Panc1 (cell line): ENCODE results near the gene RAB11FIP3. TPM values are rescaled to one million over a fixed set of nuclear protein-coding genes. Genes with fewer than 3 reads are reported as not detected.

Experiments
- ATAC-seq: fragments of 200-7000 bp; cut with Tn5 transposase; 2 replicates; pipeline ENCODE4 v1.9.1; 2020; ENCODE audit warnings: mild to moderate bottlenecking, moderate library complexity
- BruUV-seq: library from RNA; stranded (reverse); fragments of 400-500 nt; replicated peaks from 2 replicates; lab custom pipeline; 2021; lab: Mats Ljungman, UMichigan
- CTCF ChIA-PET: fragments of 300-600 bp; sonication (Branson Sonifier 250); formaldehyde crosslinking; loops from one replicate; lab custom pipeline; 2022; ENCODE audit warnings: antibody characterized with exemption; lab: Charles Lee
- POLR2A ChIA-PET: fragments of 300-600 bp; sonication (Branson Sonifier 250); formaldehyde crosslinking; loops from one replicate; lab custom pipeline; 2022; ENCODE audit warnings: antibody characterized with exemption; lab: Charles Lee
- DNase-seq: peaks from one replicate; pipeline ENCODE4 v3.0.0-alpha.2; 2010; ENCODE audit warnings: low read depth, low spot score
- H3K27ac ChIP-seq: 2 replicates; pipeline ENCODE4 v1.5.1; 2011; ENCODE audit warnings: mild to moderate bottlenecking, low read length, inconsistent platforms
- H3K27me3 ChIP-seq: fragments of 200-500 bp; sonication (Bioruptor generic); 2 replicates; pipeline ENCODE4 v1.6.0; 2014; ENCODE audit warnings: low read length, inconsistent platforms; ENCODE audit not compliant: control insufficient read depth, insufficient read depth
- H3K36me3 ChIP-seq: fragments of 200-500 bp; sonication (Bioruptor generic); 2 replicates; pipeline ENCODE4 v1.5.1; 2014; ENCODE audit warnings: inconsistent platforms, mild to moderate bottlenecking, low read length, moderate library complexity; ENCODE audit not compliant: control insufficient read depth, insufficient read depth
- H3K4me1 ChIP-seq: 2 replicates; pipeline ENCODE4 v1.5.1; 2011; ENCODE audit warnings: inconsistent platforms, mild to moderate bottlenecking, low read length, moderate library complexity; ENCODE audit not compliant: control insufficient read depth, insufficient read depth
- H3K4me3 ChIP-seq, 2 experiments: 2 replicates each; pipeline ENCODE4 v1.5.1; 2011 to 2012; ENCODE audit warnings: low read depth in 2 of 2, low read length in 2 of 2, mild to moderate bottlenecking in 2 of 2, inconsistent platforms in 1 of 2, moderate library complexity in 1 of 2
- H3K9me3 ChIP-seq: fragments of 200-500 bp; sonication (Bioruptor generic); 2 replicates; pipeline ENCODE4 v1.5.1; 2014; ENCODE audit warnings: low read depth, mild to moderate bottlenecking, inconsistent platforms, low read length, moderate library complexity; ENCODE audit not compliant: control insufficient read depth, insufficient read depth
- CTCF ChIP-seq: fragments of 450-650 bp; IDR thresholded peaks from 2 replicates; pipeline ENCODE4 v1.5.1; 2017; ENCODE audit warnings: mild to moderate bottlenecking
- POLR2AphosphoS5 ChIP-seq: IDR thresholded peaks from 2 replicates; pipeline ENCODE4 v1.6.1; 2012; ENCODE audit warnings: mild to moderate bottlenecking, low read depth, low read length, moderate library complexity
- SIN3A ChIP-seq: IDR thresholded peaks from 2 replicates; pipeline ENCODE4 v1.6.1; 2012; ENCODE audit warnings: low read depth, mild to moderate bottlenecking, low read length, moderate library complexity, borderline replicate concordance; ENCODE audit not compliant: insufficient read depth
- TCF7L2 ChIP-seq: IDR thresholded peaks from 2 replicates; pipeline ENCODE4 v1.6.1; 2011; ENCODE audit warnings: mild to moderate bottlenecking, low read depth, low read length, inconsistent platforms
- in situ Hi-C: cut with HindIII; loops from 2 replicates; pipeline ENCODE4 v1.10.0; 2016; ENCODE audit warnings: low sequenced_read_pairs, low pct_unique_long_range_greater_than_20kb
- intact Hi-C: fragments of 100-400 bp; cut with micrococcal nuclease; formaldehyde crosslinking; loops from one replicate; pipeline ENCODE4 v1.10.0; 2022; ENCODE audit not compliant: unreplicated experiment
- total RNA-seq: library from RNA; stranded (reverse); gene quantifications from one replicate; pipeline ENCODE4 v1.2.1, GENCODE V29; 2021; ENCODE audit not compliant: unreplicated experiment
- TF ChIP-seq, protein P1 (sequence below), 2 experiments: IDR thresholded peaks; 2 replicates each; pipeline ENCODE4 v1.6.1; 2011 to 2012; ENCODE audit warnings: low read depth in 2 of 2, control low read depth in 1 of 2, low read length in 1 of 2, mild to moderate bottlenecking in 1 of 2, moderate library complexity in 1 of 2; ENCODE audit not compliant: insufficient read depth in 1 of 2

RAB11FIP3 gene
- total RNA-seq, 1 experiment from 2014 or later: 57.3 TPM

DNA sequence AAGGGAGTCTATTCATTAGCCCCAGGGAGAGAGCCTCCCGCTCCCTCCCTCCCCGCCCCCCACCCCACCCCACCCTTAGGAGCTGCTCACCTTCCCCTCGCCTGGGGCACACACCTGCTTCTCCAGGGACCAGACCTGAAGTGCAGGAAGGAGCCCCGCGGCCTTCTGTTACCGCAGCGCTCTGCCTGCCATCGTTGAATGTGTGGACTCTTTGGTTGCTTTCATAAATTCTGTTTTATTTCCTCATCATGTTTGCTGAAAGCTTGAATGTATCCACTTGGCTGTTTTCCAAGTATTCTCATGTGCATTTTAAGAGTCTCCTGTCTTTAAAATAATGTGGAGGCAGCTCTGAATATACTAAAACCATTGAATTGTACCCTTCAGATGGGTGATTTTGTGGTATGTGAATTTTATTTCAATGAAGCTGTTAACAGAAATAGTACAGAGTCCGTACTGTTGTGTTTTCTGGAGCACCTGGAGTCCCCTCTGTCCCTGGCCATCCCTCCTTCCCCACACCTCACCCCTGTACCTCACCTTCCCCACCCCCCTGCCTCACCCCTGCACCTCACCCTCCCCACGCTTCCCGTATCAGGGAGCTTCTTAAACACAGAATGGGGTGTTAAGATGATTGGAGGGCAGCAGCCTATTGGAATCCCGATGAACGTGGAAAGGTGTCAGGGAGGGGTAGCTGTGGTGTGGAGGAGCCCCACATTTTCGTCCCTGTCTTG is 25.5 kb downstream of the RAB11FIP3 start:
- DNase-seq: no peak
- no TSS peak for BruUV-seq
- TF ChIP-seq POLR2AphosphoS5 (no peak), TCF7L2 (no peak)
- TF ChIP-seq, protein P1, sequence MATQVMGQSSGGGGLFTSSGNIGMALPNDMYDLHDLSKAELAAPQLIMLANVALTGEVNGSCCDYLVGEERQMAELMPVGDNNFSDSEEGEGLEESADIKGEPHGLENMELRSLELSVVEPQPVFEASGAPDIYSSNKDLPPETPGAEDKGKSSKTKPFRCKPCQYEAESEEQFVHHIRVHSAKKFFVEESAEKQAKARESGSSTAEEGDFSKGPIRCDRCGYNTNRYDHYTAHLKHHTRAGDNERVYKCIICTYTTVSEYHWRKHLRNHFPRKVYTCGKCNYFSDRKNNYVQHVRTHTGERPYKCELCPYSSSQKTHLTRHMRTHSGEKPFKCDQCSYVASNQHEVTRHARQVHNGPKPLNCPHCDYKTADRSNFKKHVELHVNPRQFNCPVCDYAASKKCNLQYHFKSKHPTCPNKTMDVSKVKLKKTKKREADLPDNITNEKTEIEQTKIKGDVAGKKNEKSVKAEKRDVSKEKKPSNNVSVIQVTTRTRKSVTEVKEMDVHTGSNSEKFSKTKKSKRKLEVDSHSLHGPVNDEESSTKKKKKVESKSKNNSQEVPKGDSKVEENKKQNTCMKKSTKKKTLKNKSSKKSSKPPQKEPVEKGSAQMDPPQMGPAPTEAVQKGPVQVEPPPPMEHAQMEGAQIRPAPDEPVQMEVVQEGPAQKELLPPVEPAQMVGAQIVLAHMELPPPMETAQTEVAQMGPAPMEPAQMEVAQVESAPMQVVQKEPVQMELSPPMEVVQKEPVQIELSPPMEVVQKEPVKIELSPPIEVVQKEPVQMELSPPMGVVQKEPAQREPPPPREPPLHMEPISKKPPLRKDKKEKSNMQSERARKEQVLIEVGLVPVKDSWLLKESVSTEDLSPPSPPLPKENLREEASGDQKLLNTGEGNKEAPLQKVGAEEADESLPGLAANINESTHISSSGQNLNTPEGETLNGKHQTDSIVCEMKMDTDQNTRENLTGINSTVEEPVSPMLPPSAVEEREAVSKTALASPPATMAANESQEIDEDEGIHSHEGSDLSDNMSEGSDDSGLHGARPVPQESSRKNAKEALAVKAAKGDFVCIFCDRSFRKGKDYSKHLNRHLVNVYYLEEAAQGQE (IDR thresholded peaks at IDR 0.05; ENCODE audit: insufficient read depth in 1 of 2, low read depth in 2 of 2, low read length in 1 of 2): no peak
- POLR2A ChIA-PET: no interaction called here
- H3K27me3 ChIP-seq: no peaks in the 10 kb centered on the region
- intact Hi-C loops: no loop called here
- H3K9me3 ChIP-seq: no peaks in the 10 kb centered on the region
- no peak overlapping the region for H3K4me3 ChIP-seq
- no peaks in the 10 kb centered on the region for H3K36me3 ChIP-seq
- CTCF ChIA-PET: interaction anchor here (0.6 kb wide), 2 partner anchors 15 to 1996 kb away, joined by 4 to 11 read pairs; no protein-coding TSS in a partner anchor
- H3K4me1 ChIP-seq: peaks cover 7% of the 10 kb centered on the region; the same call in 1 of the 2 replicates
- ATAC-seq: no peak
- in situ Hi-C loops: no loop called here
- H3K27ac ChIP-seq: no peak overlapping the region

DNA sequence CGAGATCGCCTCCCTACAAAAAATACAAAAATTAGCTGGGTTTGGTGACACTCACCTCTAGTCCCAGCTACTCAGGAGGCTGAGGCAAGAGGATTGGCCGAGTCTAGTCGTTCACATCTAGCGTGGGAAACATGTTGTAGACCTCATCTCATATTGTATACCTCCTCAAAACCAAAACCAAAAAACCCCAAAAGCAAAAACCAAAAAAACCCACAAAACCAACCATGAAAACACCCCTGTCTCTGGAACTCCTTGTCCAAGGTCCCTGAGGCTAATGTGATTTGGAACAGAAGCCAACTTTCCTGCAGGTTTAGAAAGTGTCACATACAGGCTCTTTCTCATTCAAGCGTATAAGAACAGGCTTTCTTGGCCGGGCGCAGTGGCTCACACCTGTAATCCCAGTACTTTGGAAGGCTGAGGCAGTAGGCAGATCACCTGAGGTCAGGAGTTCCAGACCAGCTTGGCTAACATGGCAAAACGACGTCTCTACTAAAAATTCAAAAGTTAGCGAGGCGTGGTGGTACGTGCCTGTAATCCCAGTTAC is 29.0 kb downstream of the RAB11FIP3 start:
- intact Hi-C loops (no loop called here), in situ Hi-C loops (no loop called here)
- ATAC-seq: no peak
- ChIA-PET CTCF (interaction anchor here (0.5 kb wide), 1 partner anchor 53 kb away, joined by 4 read pairs; no protein-coding TSS in a partner anchor), POLR2A (no interaction called here)
- no peak overlapping the region for H3K27ac ChIP-seq
- no peaks in the 10 kb centered on the region for H3K9me3 ChIP-seq
- no peak for TF ChIP-seq POLR2AphosphoS5
- no peak for TF ChIP-seq CTCF
- TF ChIP-seq TCF7L2: no peak
- TF ChIP-seq, protein P1 (IDR thresholded peaks at IDR 0.05; ENCODE audit: insufficient read depth in 1 of 2, low read depth in 2 of 2, low read length in 1 of 2): no peak
- no peak for TF ChIP-seq SIN3A
- no peak overlapping the region for H3K4me3 ChIP-seq
- H3K4me1 ChIP-seq: peaks cover 13% of the 10 kb centered on the region; the same call in 1 of the 2 replicates
- BruUV-seq: no TSS peak
- H3K36me3 ChIP-seq: no peaks in the 10 kb centered on the region
- no peak for DNase-seq
- no peaks in the 10 kb centered on the region for H3K27me3 ChIP-seq
